H1 (cell line): ENCODE results near the gene GNAT1. TPM values are rescaled to one million over a fixed set of nuclear protein-coding genes. Genes with fewer than 3 reads are reported as not detected.

Experiments used
- CTCF ChIA-PET: fragments of 300-600 bp; sonication (Branson Sonifier 250); formaldehyde crosslinking; loops from one replicate; lab custom pipeline; 2021; ENCODE audit not compliant: partially characterized antibody; lab: Charles Lee
- POLR2A ChIA-PET: fragments of 300-600 bp; sonication (Branson Sonifier 250); formaldehyde crosslinking; loops from one replicate; lab custom pipeline; 2021; ENCODE audit warnings: inconsistent platforms; ENCODE audit not compliant: partially characterized antibody; lab: Charles Lee
- DNase-seq, 2 experiments: peaks; one replicate each; pipeline versions ENCODE4 v3.0.0 to v3.0.0-alpha.2; 2010 to 2022; ENCODE audit warnings: low spot score in 2 of 2, low read depth in 1 of 2, mixed read lengths in 1 of 2
- FAIRE-seq: peaks from 2 replicates; lab custom pipeline; 2011; peaks lifted over from hg19 to GRCh38; lab: Jason Lieb, UNC
- H2AFZ ChIP-seq: 2 replicates; pipeline ENCODE4 v1.8.1; 2012; ENCODE audit warnings: low read length, inconsistent platforms
- H2AK5ac ChIP-seq: 2 replicates; pipeline ENCODE4 v1.6.1; 2013; ENCODE audit warnings: low read depth, low read length
- H2BK120ac ChIP-seq: replicated peaks from 2 replicates; pipeline ENCODE3; 2013; ENCODE audit warnings: low read depth, low read length, inconsistent platforms
- H2BK12ac ChIP-seq: 2 replicates; pipeline ENCODE4 v1.6.1; 2013; ENCODE audit warnings: low read depth, low read length
- H2BK15ac ChIP-seq: 2 replicates; pipeline ENCODE4 v1.6.1; 2013; ENCODE audit warnings: low read length
- H2BK20ac ChIP-seq: 2 replicates; pipeline ENCODE4 v1.6.1; 2013; ENCODE audit warnings: low read length
- H2BK5ac ChIP-seq: 2 replicates; pipeline ENCODE4 v1.6.1; 2013; ENCODE audit warnings: low read depth, low read length
- H3K14ac ChIP-seq: 2 replicates; pipeline ENCODE4 v1.6.1; 2013; ENCODE audit warnings: inconsistent platforms; ENCODE audit not compliant: insufficient read length
- H3K18ac ChIP-seq: 2 replicates; pipeline ENCODE4 v1.6.1; 2013; ENCODE audit warnings: low read length; ENCODE audit errors: extremely low read depth
- H3K23ac ChIP-seq: 2 replicates; pipeline ENCODE4 v1.6.1; 2013; ENCODE audit warnings: inconsistent platforms; ENCODE audit not compliant: insufficient read length
- H3K23me2 ChIP-seq: 2 replicates; pipeline ENCODE4 v1.6.1; 2013; ENCODE audit warnings: low read depth, low read length
- H3K27ac ChIP-seq: 2 replicates; pipeline ENCODE4 v1.6.1; 2011; ENCODE audit warnings: low read depth, low read length, inconsistent platforms
- H3K27me3 ChIP-seq, 4 experiments: replicated peaks in 1 of 4; 1 replicate in 1 of 4; 2 replicates in 3 of 4; pipeline versions ENCODE4 v1.6.1 to v1.8.1; 2011 to 2013; ENCODE audit warnings: low read length in 3 of 4, mild to moderate bottlenecking in 3 of 4, inconsistent platforms in 2 of 4, mixed read lengths in 2 of 4, moderate library complexity in 1 of 4; ENCODE audit not compliant: control insufficient read depth in 3 of 4, insufficient read depth in 3 of 4; ENCODE audit errors: extremely low read depth in 1 of 4
- H3K36me3 ChIP-seq, 4 experiments: 2 replicates each; pipeline versions ENCODE4 v1.6.1 to v1.8.1; 2011 to 2013; ENCODE audit warnings: mild to moderate bottlenecking in 4 of 4, low read length in 3 of 4, moderate library complexity in 2 of 4, control low read depth in 1 of 4, inconsistent platforms in 1 of 4; ENCODE audit not compliant: insufficient read depth in 4 of 4, control insufficient read depth in 2 of 4
- H3K4ac ChIP-seq: replicated peaks from 2 replicates; pipeline ENCODE3; 2013; ENCODE audit warnings: low read length, low read depth, mixed read lengths, inconsistent platforms; ENCODE audit not compliant: insufficient read length
- H3K4me1 ChIP-seq, 4 experiments: replicated peaks in 1 of 4; 1 replicate in 1 of 4; 2 replicates in 3 of 4; pipeline versions ENCODE4 v1.6.1 to v1.8.1; 2011 to 2013; ENCODE audit warnings: low read length in 3 of 4, inconsistent platforms in 2 of 4, mixed read lengths in 1 of 4; ENCODE audit not compliant: insufficient read depth in 4 of 4, control insufficient read depth in 3 of 4
- H3K4me2 ChIP-seq, 2 experiments: 2 replicates each; pipeline versions ENCODE4 v1.6.1 to v1.8.1; 2011 to 2013; ENCODE audit warnings: low read depth in 2 of 2, low read length in 2 of 2, control low read depth in 1 of 2, inconsistent platforms in 1 of 2, mild to moderate bottlenecking in 1 of 2; ENCODE audit not compliant: insufficient read depth in 1 of 2
- H3K4me3 ChIP-seq, 4 experiments: fragments of 200-600, 300-600 bp in 1 of 4; sonication (generic), shearing (Covaris generic), sonication (Bioruptor Twin) in 1 of 4; 2 replicates each; pipeline versions ENCODE4 v1.5.1 to v1.8.1; 2011 to 2016; ENCODE audit warnings: low read length in 4 of 4, low read depth in 3 of 4, control low read depth in 2 of 4, inconsistent platforms in 2 of 4, mild to moderate bottlenecking in 2 of 4, mixed read lengths in 1 of 4, moderate library complexity in 1 of 4; ENCODE audit not compliant: insufficient read depth in 2 of 4; ENCODE audit errors: extremely low read depth in 1 of 4
- H3K56ac ChIP-seq: replicated peaks from 2 replicates; pipeline ENCODE3; 2013; ENCODE audit warnings: low read depth, mild to moderate bottlenecking, mixed read lengths, low read length, inconsistent platforms; ENCODE audit not compliant: insufficient read length
- H3K79me1 ChIP-seq: 2 replicates; pipeline ENCODE4 v1.6.1; 2013; ENCODE audit warnings: low read depth, low read length, control low read depth
- H3K79me2 ChIP-seq, 2 experiments: 2 replicates each; pipeline versions ENCODE4 v1.6.1 to v1.8.1; 2012 to 2013; ENCODE audit warnings: low read length in 2 of 2, mild to moderate bottlenecking in 2 of 2, inconsistent platforms in 1 of 2; ENCODE audit not compliant: insufficient read depth in 2 of 2, control insufficient read depth in 1 of 2
- H3K9ac ChIP-seq, 4 experiments: replicated peaks in 1 of 4; 1 replicate in 1 of 4; 2 replicates in 3 of 4; pipeline versions ENCODE4 v1.6.1 to v1.8.1; 2011 to 2013; ENCODE audit warnings: low read depth in 3 of 4, low read length in 3 of 4, control low read depth in 2 of 4, mild to moderate bottlenecking in 2 of 4, moderate library complexity in 2 of 4, inconsistent platforms in 1 of 4; ENCODE audit errors: extremely low read depth in 1 of 4
- H3K9me3 ChIP-seq, 2 experiments: 2 replicates each; pipeline versions ENCODE4 v1.6.1 to v1.8.1; 2012 to 2013; ENCODE audit warnings: mild to moderate bottlenecking in 2 of 2, moderate library complexity in 2 of 2, control low read depth in 1 of 2, inconsistent platforms in 1 of 2, low read depth in 1 of 2, low read length in 1 of 2, mixed read lengths in 1 of 2; ENCODE audit not compliant: insufficient read depth in 2 of 2
- H4K20me1 ChIP-seq, 2 experiments: replicated peaks in 1 of 2; 2 replicates each; pipeline versions ENCODE3 to v1.8.1; 2011 to 2013; ENCODE audit warnings: inconsistent platforms in 2 of 2, low read length in 2 of 2, mild to moderate bottlenecking in 1 of 2; ENCODE audit not compliant: insufficient read depth in 2 of 2, control insufficient read depth in 1 of 2
- H4K5ac ChIP-seq: 2 replicates; pipeline ENCODE4 v1.6.1; 2013; ENCODE audit warnings: low read length, low read depth, mixed read lengths, inconsistent platforms; ENCODE audit not compliant: insufficient read length
- H4K8ac ChIP-seq: 2 replicates; pipeline ENCODE4 v1.8.0; 2013; ENCODE audit warnings: mild to moderate bottlenecking, moderate library complexity, low read length, inconsistent platforms; ENCODE audit not compliant: insufficient read depth; ENCODE audit errors: extremely low read depth
- H4K91ac ChIP-seq: replicated peaks from 2 replicates; pipeline ENCODE3; 2013; ENCODE audit warnings: low read length, mixed read lengths, inconsistent platforms; ENCODE audit not compliant: insufficient read length
- ASH2L ChIP-seq: fragments of 200-600, 300-600 bp; sonication (generic); IDR thresholded peaks from one replicate; pipeline ENCODE4 v1.7.1; 2017; ENCODE audit warnings: low read length
- CEBPB ChIP-seq: IDR thresholded peaks from 2 replicates; pipeline ENCODE4 v1.6.1; 2012; ENCODE audit warnings: low read depth, low read length
- CHD2 ChIP-seq: IDR thresholded peaks from 2 replicates; pipeline ENCODE4 v1.6.1; 2012; ENCODE audit warnings: low read length, improper control_type of control experiment
- CTBP2 ChIP-seq: IDR thresholded peaks from 2 replicates; pipeline ENCODE4 v1.7.0; 2011; ENCODE audit warnings: borderline replicate concordance, mild to moderate bottlenecking, moderate library complexity, mixed read lengths, low read length; ENCODE audit not compliant: insufficient read depth, insufficient read length
- EGR1 ChIP-seq: IDR thresholded peaks from 2 replicates; pipeline ENCODE4 v1.6.1; 2011; ENCODE audit warnings: low read depth, low read length, borderline replicate concordance
- EZH2 ChIP-seq: fragments of 200-600 bp; sonication (generic); IDR thresholded peaks from 2 replicates; pipeline ENCODE4 v1.7.1; 2012; ENCODE audit warnings: low read depth, mild to moderate bottlenecking, moderate library complexity, low read length, inconsistent platforms; ENCODE audit not compliant: severe bottlenecking
- GTF2F1 ChIP-seq: IDR thresholded peaks from 2 replicates; pipeline ENCODE4 v1.6.1; 2012; ENCODE audit warnings: low read depth, low read length, improper control_type of control experiment, borderline replicate concordance
- KDM4A ChIP-seq: IDR thresholded peaks from one replicate; pipeline ENCODE4 v1.7.1; 2012; ENCODE audit warnings: low read depth, mild to moderate bottlenecking, moderate library complexity, low read length, inconsistent platforms; ENCODE audit not compliant: severe bottlenecking
- RBBP5 ChIP-seq: IDR thresholded peaks from 2 replicates; pipeline ENCODE4 v1.7.1; 2012; ENCODE audit warnings: low read depth, mild to moderate bottlenecking, inconsistent platforms, low read length, moderate library complexity, borderline replicate concordance
- SIN3A ChIP-seq, 2 experiments: IDR thresholded peaks in 1 of 2; conservative IDR thresholded peaks in 1 of 2; 2 replicates each; pipeline ENCODE4 v1.6.1; 2011 to 2012; ENCODE audit warnings: low read length in 2 of 2, improper control_type of control experiment in 1 of 2, low read depth in 1 of 2, mild to moderate bottlenecking in 1 of 2
- TEAD4 ChIP-seq: IDR thresholded peaks from 2 replicates; pipeline ENCODE4 v1.6.1; 2012; ENCODE audit warnings: low read depth, low read length, inconsistent platforms, mixed read lengths
- WGBS, 2 experiments: shearing (Covaris generic) in 1 of 2; methylation state at CpG; one replicate each; pipeline versions ENCODE4 v1.1.6 to v1.1.7; 2013 to 2015; ENCODE audit warnings: low lambda C conversion rate in 2 of 2, mixed read lengths in 2 of 2, inconsistent platforms in 1 of 2, low coverage in 1 of 2, missing lambda C conversion rate in 1 of 2; ENCODE audit not compliant: insufficient replicate concordance in 2 of 2, insufficient coverage in 1 of 2, insufficient read length in 1 of 2; ENCODE audit errors: extremely low coverage in 1 of 2, missing lambda C conversion rate in 1 of 2; 5-methylcytosine and 5-hydroxymethylcytosine counted together
- polyA plus RNA-seq, 7 experiments: library from polyadenylated mRNA; depleted of rRNA in 3 of 7; stranded (reverse) in 5 of 7; unstranded in 2 of 7; fragments of >200 nt in 5 of 7; fragments of 200-250 nt in 2 of 7; gene quantifications; 1 replicate in 5 of 7; 2 replicates in 1 of 7; 4 replicates in 1 of 7; pipeline versions ENCODE4 v1.2.1 to v1.2.3, GENCODE V29; 2011 to 2013; ENCODE audit warnings: missing spikeins in 2 of 7, mixed read lengths in 2 of 7
- total RNA-seq: library from RNA; stranded (reverse); fragmentation: NEBNext Ultra II Directional; extraction: Animal tissue kit (Norgen Biotek cat#: 25700); gene quantifications from 2 replicates; pipeline ENCODE4 v1.2.1, GENCODE V29; 2021
- TF ChIP-seq, protein P1 (sequence below): IDR thresholded peaks from 2 replicates; pipeline ENCODE4 v1.6.1; 2011; ENCODE audit warnings: low read length, improper control_type of control experiment

The GNAT1 gene
- total and polyA plus RNA-seq, 2 of the 8 experiments (the other 6 are each of a cell fraction or from before 2014, with no cell fraction given), result 0.08 TPM; not detected in 1

DNA sequence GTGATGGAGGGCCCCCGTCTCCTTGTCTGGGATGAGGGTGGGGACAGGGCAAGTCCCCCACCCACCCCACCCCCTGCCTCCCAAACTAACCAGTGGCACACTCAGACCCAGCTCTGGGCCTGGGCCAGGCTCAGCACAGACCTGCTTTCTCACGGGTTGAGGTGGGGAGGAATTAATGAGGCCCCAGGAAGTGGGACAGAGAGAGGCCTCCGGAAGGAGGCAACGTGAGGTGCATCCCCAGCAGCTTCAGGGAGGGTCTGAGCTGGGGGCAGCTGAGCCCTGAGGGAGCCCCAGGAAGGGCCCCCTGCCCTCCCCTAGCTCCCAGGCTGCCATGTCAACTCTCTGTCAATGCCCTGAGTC is 29.6 kb downstream of the GNAT1 start:
- H4K20me1 ChIP-seq, result no peaks in the 10 kb centered on the region
- TF ChIP-seq, protein P1, sequence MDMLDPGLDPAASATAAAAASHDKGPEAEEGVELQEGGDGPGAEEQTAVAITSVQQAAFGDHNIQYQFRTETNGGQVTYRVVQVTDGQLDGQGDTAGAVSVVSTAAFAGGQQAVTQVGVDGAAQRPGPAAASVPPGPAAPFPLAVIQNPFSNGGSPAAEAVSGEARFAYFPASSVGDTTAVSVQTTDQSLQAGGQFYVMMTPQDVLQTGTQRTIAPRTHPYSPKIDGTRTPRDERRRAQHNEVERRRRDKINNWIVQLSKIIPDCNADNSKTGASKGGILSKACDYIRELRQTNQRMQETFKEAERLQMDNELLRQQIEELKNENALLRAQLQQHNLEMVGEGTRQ, result no peak
- TF ChIP-seq EZH2 (no peak), TEAD4 (no peak), KDM4A (no peak), CTBP2 (no peak), SIN3A (conservative IDR thresholded peaks at IDR 0.05 in 1 of 2, IDR thresholded peaks at IDR 0.05 in 1 of 2; ENCODE audit: low read depth in 1 of 2, low read length in 2 of 2) (no peak), GTF2F1 (no peak), EGR1 (no peak), CHD2 (no peak), ASH2L (no peak), RBBP5 (no peak), CEBPB (no peak)

More for the DNA sequence above, 29.6 kb downstream of the GNAT1 start:
- Histone ChIP-seq H3K4me3 (no peak overlapping the region), H2BK15ac (no peak overlapping the region), H3K18ac (no peak overlapping the region), H4K5ac (no peak overlapping the region), H3K9me3 (no peaks in the 10 kb centered on the region), H3K27ac (no peak overlapping the region), H2AK5ac (no peak overlapping the region), H2BK5ac (no peak overlapping the region), H3K79me1 (no peaks in the 10 kb centered on the region), H3K4me2 (no peak overlapping the region), H3K4me1 (peaks cover 0 to 3% (median 1%) of the 10 kb centered on the region in 4 experiments; a peak in 5 of 7 replicates), H3K27me3 (peaks cover 0 to 2% (median 0%) of the 10 kb centered on the region in 4 experiments; a peak in 1 of 7 replicates), H3K23ac (no peak overlapping the region), H2BK12ac (no peak overlapping the region), H3K9ac (no peak overlapping the region), H2BK120ac (no peak overlapping the region), H3K4ac (no peak overlapping the region), H4K8ac (0 out of 2 replicates have a peak overlapping the region, but pooled peaks have one; percentile 38), H2AFZ (no peak overlapping the region), H4K91ac (no peak overlapping the region), H3K23me2 (no peaks in the 10 kb centered on the region), H3K56ac (no peak overlapping the region), H3K36me3 (no peaks in the 10 kb centered on the region), H3K79me2 (no peaks in the 10 kb centered on the region), H2BK20ac (no peak overlapping the region), H3K14ac (no peak overlapping the region)
- DNase-seq (no peak), FAIRE-seq (no peak)
- WGBS, 2 experiments, result 96% methylated on average over 4 of the region's 4 CpGs; no CpG with 5 or more reads in 1 of the 2 experiments
- ChIA-PET POLR2A (interaction anchor here (1.0 to 3.9 kb wide), 7 partner anchors 9 to 98 kb away, joined by 3 to 23 read pairs (median 5); partner anchors contain the start of gene SLC38A3), CTCF (interaction anchor here (0.6 to 48.1 kb wide), 14 partner anchors 15 to 120 kb away, joined by 3 to 2149 read pairs (median 4); partner anchors contain the start of genes GNAI2, GNAT1, LSMEM2 and SEMA3B)
